Body of pancreas (tissue), 4 donors: ENCODE data around the gene HUNK.

ENCODE experiments used
- CTCF ChIP-seq, 7 experiments: fragments of 450-650 bp in 4 of 7; fragments of 200-600 bp in 3 of 7; sonication (generic) in 3 of 7; IDR thresholded peaks; one replicate each; pipeline ENCODE4 v1.5.1; 2016 to 2019; ENCODE audit warnings: antibody characterized with exemption in 7 of 7
- POLR2A ChIP-seq, 3 donors: fragments of 450-650 bp; IDR thresholded peaks; one replicate each; pipeline ENCODE4 v1.6.1; 2016; ENCODE audit warnings: antibody characterized with exemption in 3 of 3, mild to moderate bottlenecking in 2 of 3

GRCh38 chr21:32030146-32030652, 157.4 kb downstream of the HUNK start:
- TF ChIP-seq CTCF (IDR thresholded peaks at IDR 0.05) (no peak), POLR2A (IDR thresholded peaks at IDR 0.05) (no peak)
